ENCODE results near the gene CAMKMT.
"Not testable (repeated sequence)": the region's sequence is repeated elsewhere in the genome, so short reads cannot be mapped to it uniquely, and the experiment has no call there.

The CAMKMT gene

GRCh38 chr2:44450082-44450481 is 88.3 kb downstream of the CAMKMT start:
- no peak for DNase-seq

DNA sequence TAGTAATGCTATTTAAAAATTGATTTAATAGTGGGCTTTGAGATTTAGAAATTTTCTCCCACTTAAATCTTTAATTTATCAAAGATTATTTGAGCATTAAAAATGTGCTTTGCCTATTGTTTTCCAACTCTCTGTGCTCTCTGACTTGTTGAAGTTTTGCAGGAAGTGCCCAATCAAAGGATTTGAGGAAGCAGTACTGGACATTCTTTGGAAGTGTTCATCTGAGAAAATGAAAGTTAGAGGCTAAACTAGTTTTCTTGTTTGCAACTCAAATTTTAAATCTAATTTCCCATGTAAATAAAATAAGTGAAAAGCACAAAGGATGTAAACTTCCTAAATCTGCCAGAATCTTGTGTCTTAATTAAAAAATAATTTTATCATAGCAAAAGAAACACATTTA is 89.1 kb downstream of the CAMKMT start:
- no peak for DNase-seq

- no peak for DNase-seq
These were observed 90.4 kb downstream of the CAMKMT start for GRCh38 chr2:44452069-44452583.

DNA sequence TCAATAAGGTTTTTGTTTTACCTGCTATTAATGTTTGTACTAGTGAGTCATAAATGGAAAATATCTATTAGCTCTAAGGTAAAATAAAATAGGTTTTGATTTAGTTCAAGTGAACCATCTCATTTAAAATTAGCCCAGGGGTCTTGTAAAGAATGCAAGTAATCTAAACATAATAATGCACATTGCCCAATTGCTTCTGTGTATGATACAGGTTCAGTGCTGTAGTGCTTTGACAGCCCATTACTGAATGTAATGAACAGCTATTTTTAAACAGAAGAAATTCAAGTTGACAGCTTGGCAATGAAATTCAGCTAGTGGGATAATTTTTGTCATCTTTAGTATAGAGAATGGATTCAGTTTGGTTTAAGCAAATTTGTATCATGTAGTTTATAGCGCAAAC is 91.5 kb downstream of the CAMKMT start:
- no peak for DNase-seq

- DNase-seq = no peak
These were observed 94.1 kb downstream of the CAMKMT start for GRCh38 chr2:44455877-44456276.

- no peak for DNase-seq
These were observed 95.2 kb downstream of the CAMKMT start for GRCh38 chr2:44456946-44457345.

DNA sequence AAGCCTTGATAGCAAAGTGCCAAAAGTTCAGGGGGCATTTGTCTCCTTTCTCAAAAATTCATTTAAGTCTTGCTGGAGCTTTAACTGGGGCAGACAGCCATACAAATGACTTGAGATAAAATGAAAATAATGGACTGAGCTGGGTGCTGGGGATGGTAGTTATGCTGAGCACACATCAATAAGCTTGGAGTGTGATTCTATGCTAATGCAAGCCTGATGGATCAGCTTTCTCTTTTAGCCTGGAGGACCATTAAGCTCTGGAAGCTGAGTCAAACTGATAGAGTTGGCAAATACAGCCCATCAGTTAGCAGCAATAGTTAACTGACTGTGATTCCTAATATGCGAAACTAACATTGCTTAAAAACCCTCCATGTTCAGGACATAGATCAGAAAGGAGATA is 98.0 kb downstream of the CAMKMT start:
- no peak for DNase-seq

DNA sequence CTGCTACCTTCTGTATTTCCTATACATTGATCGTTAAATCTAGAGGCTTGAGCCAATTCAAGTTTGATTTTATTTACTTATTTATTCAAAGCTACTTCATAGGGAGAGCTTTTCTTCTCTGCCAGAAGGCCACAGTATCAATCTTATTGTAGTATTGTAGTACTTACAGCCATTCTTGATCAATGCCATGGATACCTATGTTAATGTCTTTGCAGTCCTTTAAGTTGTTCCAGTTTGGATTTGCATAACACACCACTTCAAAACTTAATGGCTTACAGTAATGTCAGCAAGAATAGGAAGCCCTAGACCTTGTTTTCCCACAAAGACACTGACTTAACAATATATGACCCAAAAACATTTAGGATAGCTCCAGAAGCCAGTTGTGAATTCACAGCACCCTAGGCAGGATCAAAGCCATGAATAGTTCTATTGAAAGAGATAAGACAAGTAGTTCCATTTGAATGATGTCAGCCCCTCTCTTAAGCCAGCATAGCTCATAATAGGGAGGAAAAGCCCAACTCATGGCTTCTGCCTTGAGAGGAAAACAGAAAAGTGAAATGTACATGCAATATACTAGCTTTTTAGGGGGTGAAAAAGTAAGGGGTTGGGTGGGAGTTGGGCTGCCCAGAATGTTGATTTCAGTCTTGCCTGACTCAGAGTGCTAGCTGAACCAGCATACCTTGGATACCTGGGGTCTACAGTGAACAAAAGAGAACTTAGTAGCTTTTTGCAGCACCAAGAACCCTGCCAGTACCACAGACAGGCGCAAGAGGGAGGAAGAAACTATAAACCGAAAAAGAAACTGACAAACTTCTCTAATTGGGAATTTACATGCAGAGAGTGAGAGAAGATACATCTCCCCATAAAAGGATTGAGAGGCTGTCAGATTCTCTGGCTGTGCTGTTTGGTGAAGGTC is 101.4 kb downstream of the CAMKMT start:
- DNase-seq = no peak

- DNase-seq = no peak
These were observed 102.7 kb downstream of the CAMKMT start for GRCh38 chr2:44464437-44464836.

GRCh38 chr2:44470151-44470550 is 108.4 kb downstream of the CAMKMT start:
- no peak for DNase-seq

- no peak for DNase-seq
These were observed 116.1 kb downstream of the CAMKMT start for GRCh38 chr2:44477657-44478414.

DNA sequence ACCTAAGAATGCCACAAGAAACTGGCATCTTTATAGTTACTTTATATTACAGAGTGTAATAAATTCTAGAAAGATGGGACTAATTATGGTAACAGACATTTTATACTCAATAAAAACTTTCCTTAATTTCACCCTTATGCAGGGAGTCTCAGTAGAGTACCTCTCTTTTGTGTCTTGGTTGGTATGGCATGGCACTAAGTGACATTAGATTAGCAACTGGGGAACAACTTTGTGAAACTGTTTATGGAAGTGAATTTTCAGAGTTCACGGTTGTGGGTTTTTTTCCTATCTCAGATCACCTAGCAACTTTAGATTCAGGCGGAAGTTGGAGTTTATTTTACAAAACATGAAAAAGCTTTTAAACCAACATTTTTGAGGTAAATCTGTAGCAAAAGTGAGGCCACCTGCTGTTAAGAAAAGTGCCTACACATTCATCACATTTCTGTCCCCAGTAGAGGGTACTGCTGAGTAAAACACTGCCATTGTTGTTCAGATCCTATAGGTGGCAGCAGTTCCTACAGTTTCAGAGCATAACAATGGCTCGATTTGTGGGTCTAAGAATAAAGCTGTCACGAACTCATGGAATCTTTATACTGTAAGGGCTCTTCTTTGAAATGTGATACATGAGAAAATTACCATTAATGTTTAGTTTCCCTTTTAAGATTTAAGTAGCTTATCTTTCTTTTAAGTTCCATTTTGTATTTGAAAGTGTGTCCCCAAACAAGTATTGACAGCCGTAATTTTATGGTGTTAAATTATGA is 117.6 kb downstream of the CAMKMT start:
- peak; percentile 81 for DNase-seq

DNA sequence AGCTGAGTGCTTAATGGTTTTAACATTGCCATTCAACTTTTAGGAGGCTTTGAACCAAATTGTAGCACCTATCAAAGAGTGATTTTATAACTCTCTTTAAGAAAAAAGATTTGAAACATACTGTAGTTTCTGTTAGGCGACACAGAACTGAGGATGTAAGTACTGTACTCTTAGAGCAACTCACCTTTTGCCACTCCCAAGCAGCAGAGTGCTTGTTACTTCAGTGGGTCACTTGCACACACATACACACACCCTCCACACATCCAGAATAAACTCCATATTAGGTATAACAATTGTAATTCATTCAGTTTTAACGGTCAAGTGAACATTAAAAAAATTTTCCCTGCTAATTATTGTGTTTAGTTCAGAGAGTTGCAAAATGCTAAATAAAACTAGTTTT is 118.3 kb downstream of the CAMKMT start:
- no peak for DNase-seq

DNA sequence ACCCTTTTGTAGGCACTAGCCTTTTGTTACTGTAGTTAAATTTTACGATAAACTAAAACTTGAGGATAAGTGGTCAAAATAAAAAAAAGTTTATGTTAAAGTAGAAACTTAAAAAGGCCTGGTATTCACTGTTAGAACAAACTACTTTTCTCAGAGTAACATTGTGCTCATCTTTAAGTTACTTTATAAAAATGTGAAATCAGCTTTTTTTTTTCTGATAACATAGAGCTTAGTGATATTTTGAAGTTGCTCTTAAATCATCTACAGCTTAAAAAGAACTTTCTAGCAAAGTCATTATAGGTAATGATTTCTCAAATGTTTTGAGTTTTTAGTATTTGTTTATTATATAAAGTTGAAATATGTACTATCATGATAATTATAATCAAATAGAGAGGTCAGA is 125.3 kb downstream of the CAMKMT start:
- no peak for DNase-seq

- DNase-seq = no peak
These were observed 129.0 kb downstream of the CAMKMT start for GRCh38 chr2:44490726-44491125.

DNA sequence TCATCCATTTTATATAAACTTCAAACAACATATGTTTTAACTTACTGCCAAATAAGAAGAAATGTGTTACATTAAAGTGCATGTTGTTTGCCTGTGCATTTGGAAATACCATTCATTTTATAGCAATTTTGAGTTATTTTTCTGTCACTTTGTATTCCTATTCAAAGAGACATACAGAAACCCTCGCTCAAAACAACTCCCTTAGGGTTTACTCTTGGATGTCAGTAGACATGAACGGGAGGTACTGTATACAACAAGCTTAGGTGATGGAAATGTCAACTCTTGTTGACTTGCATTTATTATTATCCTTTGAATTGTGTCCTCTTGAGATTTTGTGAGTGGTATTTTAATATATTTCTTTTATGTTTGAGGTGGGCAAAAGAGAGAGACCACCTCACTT is 132.3 kb downstream of the CAMKMT start:
- no peak for DNase-seq

- no peak for DNase-seq
These were observed 133.3 kb downstream of the CAMKMT start for GRCh38 chr2:44495035-44495434.

DNA sequence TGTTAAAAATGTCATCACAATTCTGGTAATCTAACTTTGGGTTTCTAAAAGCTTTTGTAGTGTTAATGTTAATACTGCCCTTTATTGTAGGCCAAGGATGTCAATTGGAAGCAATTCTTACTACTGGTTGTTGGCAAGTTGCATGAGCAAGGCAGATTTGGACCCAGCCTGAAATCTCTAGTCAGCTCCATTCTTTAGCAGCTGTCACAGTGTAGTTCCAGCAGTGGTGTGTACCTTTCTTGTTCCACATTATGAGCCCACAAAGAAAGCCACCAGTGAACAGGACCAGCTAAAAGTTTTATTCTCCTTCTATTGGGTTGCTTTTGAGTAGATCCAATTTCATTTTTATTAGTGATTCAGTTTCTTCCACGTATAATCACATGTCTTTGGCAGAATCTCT is 133.8 kb downstream of the CAMKMT start:
- no peak for DNase-seq

DNA sequence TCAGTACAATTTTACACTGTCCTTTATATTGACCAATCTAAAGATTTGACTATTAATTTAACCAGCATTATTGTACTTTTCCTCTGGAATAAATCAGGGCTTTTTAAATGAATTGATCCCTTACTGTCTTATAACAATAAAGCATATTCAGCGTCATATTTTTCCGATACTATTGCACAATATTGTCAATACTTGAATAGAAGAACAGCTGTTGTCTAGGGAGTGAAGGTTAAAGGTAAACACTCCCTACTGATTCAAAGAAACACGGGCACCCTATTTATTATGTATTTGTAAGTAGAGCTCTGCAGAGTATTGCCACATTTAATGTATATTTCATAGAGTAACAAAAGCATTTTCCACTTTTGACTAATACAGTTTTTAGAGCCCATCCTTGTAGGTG is 134.4 kb downstream of the CAMKMT start:
- no peak for DNase-seq

DNA sequence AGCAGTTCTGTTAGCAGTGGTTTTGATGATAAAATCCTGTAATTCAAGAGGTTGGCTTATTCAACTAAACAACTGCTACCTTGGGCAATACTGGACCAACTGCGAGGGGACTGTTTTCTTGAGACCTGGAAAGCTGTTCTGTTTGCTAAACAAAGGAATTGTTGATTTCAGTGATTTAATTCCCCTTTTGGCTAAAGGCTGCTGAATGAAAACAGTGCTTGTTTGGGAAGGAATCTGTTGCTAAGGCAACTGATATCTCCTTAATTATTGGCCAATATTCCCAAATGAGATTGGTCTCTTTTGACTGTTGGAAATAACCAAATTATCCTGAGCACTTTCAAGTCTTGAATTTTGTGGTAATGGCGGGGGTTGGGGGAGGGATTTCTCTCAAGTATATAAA is 136.8 kb downstream of the CAMKMT start:
- DNase-seq = no peak

- not testable (repeated sequence) for DNase-seq
These were observed 143.9 kb downstream of the CAMKMT start for GRCh38 chr2:44505664-44506063.

GRCh38 chr2:44510246-44510645 is 148.5 kb downstream of the CAMKMT start:
- DNase-seq = no peak

DNA sequence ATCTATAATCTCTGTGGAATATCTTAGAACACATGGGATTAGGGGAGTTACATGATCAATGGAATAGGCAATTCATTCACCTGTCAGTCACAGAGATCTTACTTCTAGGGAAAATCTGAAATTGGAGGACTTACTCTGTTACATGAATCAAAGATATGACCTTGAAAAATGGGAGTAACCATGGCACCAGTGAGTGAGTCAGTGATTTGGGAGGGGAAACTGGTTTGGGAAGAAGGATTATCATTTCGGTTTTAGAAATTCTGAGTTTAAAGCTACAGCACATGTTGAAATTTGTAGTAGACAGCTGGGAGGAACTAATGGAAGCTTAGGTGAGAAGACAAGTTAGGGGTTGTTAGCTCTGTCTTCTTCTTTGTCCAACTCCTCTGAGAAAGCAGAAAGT is 153.7 kb downstream of the CAMKMT start:
- no peak for DNase-seq
